A673 (cell line): ENCODE measurements around the gene P2RY2.

Experiments
- CTCF ChIP-seq: fragments of 300-800, 200-600 bp; sonication (generic); conservative IDR thresholded peaks from 2 replicates; pipeline ENCODE4 v1.5.1; 2017; ENCODE audit warnings: low read depth, mild to moderate bottlenecking, antibody characterized with exemption, low read length, moderate library complexity, mixed read lengths
- EZH2 ChIP-seq: fragments of 200-600 bp; sonication (generic); IDR thresholded peaks from 2 replicates; pipeline ENCODE4 v1.6.1; 2017; ENCODE audit warnings: borderline replicate concordance, low read depth, mild to moderate bottlenecking, mixed read lengths, antibody characterized with exemption, low read length; ENCODE audit not compliant: poor library complexity, severe bottlenecking

- TF ChIP-seq CTCF (no peak), EZH2 (no peak)
These were observed 12.8 kb downstream of the P2RY2 start for GRCh38 chr11:73230931-73231330.
